Osteocyte (in vitro differentiated cells): ENCODE measurements around the gene SLC6A6. TPM values are rescaled to one million over a fixed set of nuclear protein-coding genes. Genes with fewer than 3 reads are reported as not detected.

ENCODE experiments used
- DNase-seq: peaks from one replicate; pipeline ENCODE4 v3.0.0; 2021; ENCODE audit warnings: mixed read lengths; ENCODE audit not compliant: unreplicated experiment; ENCODE audit errors: extremely low spot score
- H3K27ac Mint-ChIP-seq: one replicate; pipeline ENCODE4 v1.8.0; 2021; ENCODE audit warnings: mild to moderate bottlenecking, mixed read lengths; ENCODE audit not compliant: unreplicated experiment
- H3K27me3 Mint-ChIP-seq: one replicate; pipeline ENCODE4 v1.8.0; 2021; ENCODE audit warnings: mixed read lengths; ENCODE audit not compliant: unreplicated experiment
- H3K36me3 Mint-ChIP-seq: one replicate; pipeline ENCODE4 v1.8.0; 2021; ENCODE audit warnings: mixed read lengths; ENCODE audit not compliant: unreplicated experiment
- H3K4me1 Mint-ChIP-seq: one replicate; pipeline ENCODE4 v1.8.0; 2021; ENCODE audit warnings: mixed read lengths; ENCODE audit not compliant: unreplicated experiment
- H3K4me3 Mint-ChIP-seq: one replicate; pipeline ENCODE4 v1.8.0; 2021; ENCODE audit warnings: mild to moderate bottlenecking, moderate library complexity, mixed read lengths; ENCODE audit not compliant: unreplicated experiment
- H3K9me3 Mint-ChIP-seq: one replicate; pipeline ENCODE4 v1.8.0; 2021; ENCODE audit warnings: mixed read lengths; ENCODE audit not compliant: unreplicated experiment
- CTCF ChIP-seq: fragments of 200-600 bp; sonication (generic); IDR thresholded peaks from 2 replicates; pipeline ENCODE4 v1.5.0; 2021; ENCODE audit warnings: antibody characterized with exemption, mild to moderate bottlenecking, moderate library complexity
- total RNA-seq: library from RNA; stranded (reverse); gene quantifications from 2 replicates; pipeline ENCODE4 v1.2.1, GENCODE V29; 2021

SLC6A6 gene
- total RNA-seq, 1 donor from 2014 or later: 41.9 TPM

DNA sequence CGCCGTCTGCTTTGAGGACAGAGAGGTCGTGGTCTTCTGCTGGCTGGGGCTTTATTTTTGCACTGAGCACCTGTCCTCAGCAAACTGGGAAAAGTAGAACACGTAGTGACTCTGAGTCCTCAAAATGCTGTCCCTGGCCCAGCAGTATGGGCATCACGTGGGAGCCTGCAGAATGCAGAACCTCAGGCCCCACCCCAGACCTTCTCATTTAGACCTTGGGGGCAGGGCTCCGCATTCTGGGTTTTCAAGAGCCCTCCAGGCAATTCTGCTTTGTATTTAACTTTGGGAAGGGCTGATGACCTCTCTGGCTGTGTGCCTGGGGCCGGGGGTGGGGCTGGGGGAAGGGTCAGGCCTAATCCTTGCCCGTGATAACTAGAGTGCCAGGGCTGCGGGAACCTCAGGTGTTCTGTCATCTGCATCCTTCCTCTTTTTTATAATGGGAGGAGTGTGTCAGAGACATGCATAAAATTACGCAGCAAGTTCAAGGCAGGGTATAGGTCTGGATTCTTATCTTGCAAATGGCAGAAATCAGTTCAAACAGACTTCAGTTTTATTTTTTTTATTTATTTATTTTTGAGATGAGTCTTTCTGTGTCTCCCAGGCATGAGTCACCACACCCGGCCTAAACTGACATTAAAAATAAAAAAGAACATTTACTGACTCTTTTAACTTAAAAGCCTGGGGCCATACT, 11.1 kb downstream of the SLC6A6 start:
- Mint-ChIP-seq H3K4me1 (peaks cover 64% of the 10 kb centered on the region), H3K27me3 (no peaks in the 10 kb centered on the region), H3K9me3 (no peaks in the 10 kb centered on the region), H3K36me3 (peaks cover 7% of the 10 kb centered on the region), H3K27ac (peak overlapping the region; percentile 64), H3K4me3 (no peak overlapping the region)
- no peak for DNase-seq
- no peak for TF ChIP-seq CTCF

GRCh38 chr3:14414846-14415464, 12.5 kb downstream of the SLC6A6 start:
- Mint-ChIP-seq H3K27ac (peak overlapping the region; percentile 82), H3K27me3 (no peaks in the 10 kb centered on the region), H3K36me3 (peaks cover 7% of the 10 kb centered on the region), H3K9me3 (no peaks in the 10 kb centered on the region), H3K4me1 (peaks cover 57% of the 10 kb centered on the region), H3K4me3 (no peak overlapping the region)
- no peak for DNase-seq
- no peak for TF ChIP-seq CTCF

- Mint-ChIP-seq H3K4me3 (no peak overlapping the region), H3K27me3 (no peaks in the 10 kb centered on the region), H3K27ac (peak overlapping the region; percentile 82), H3K4me1 (peaks cover 52% of the 10 kb centered on the region), H3K9me3 (no peaks in the 10 kb centered on the region), H3K36me3 (peaks cover 7% of the 10 kb centered on the region)
- DNase-seq: no peak
- TF ChIP-seq CTCF: no peak
Measured at GRCh38 chr3:14415501-14415900, 13.1 kb downstream of the SLC6A6 start.

GRCh38 chr3:14416453-14416852, 14.0 kb downstream of the SLC6A6 start:
- no peak overlapping the region for H3K27ac Mint-ChIP-seq
- no peak for TF ChIP-seq CTCF
- peaks cover 11% of the 10 kb centered on the region for H3K36me3 Mint-ChIP-seq

More at GRCh38 chr3:14416453-14416852, 14.0 kb downstream of the SLC6A6 start:
- no peaks in the 10 kb centered on the region for H3K27me3 Mint-ChIP-seq
- peaks cover 47% of the 10 kb centered on the region for H3K4me1 Mint-ChIP-seq
- no peaks in the 10 kb centered on the region for H3K9me3 Mint-ChIP-seq
- no peak overlapping the region for H3K4me3 Mint-ChIP-seq
- DNase-seq: no peak
